Mesendoderm (in vitro differentiated cells): ENCODE results near the gene GLYR1.
A peak's percentile ranks its signal among the peaks of the same experiment; 100 is the strongest.

Source experiments
- DNase-seq: peaks from one replicate; pipeline ENCODE4 v3.0.0; 2013
- H2AK5ac ChIP-seq: 2 replicates; pipeline ENCODE4 v1.6.1; 2013; ENCODE audit warnings: low read length, inconsistent platforms
- H2BK120ac ChIP-seq: 2 replicates; pipeline ENCODE4 v1.6.1; 2013; ENCODE audit warnings: low read depth, mild to moderate bottlenecking, low read length, moderate library complexity, mixed read lengths
- H2BK15ac ChIP-seq: replicated peaks from 2 replicates; pipeline ENCODE4 v1.6.1; 2013; ENCODE audit warnings: low read depth, mild to moderate bottlenecking, moderate library complexity
- H2BK5ac ChIP-seq: 2 replicates; pipeline ENCODE4 v1.6.1; 2013; ENCODE audit warnings: low read length, inconsistent platforms
- H3K18ac ChIP-seq: 2 replicates; pipeline ENCODE4 v1.6.1; 2013; ENCODE audit warnings: mild to moderate bottlenecking, low read length, mixed read lengths
- H3K23ac ChIP-seq: one replicate; pipeline ENCODE4 v1.6.1; 2013; ENCODE audit warnings: low read length
- H3K27ac ChIP-seq: 2 replicates; pipeline ENCODE4 v1.5.1; 2013; ENCODE audit warnings: low read depth, mild to moderate bottlenecking, inconsistent platforms, low read length, moderate library complexity
- H3K27me3 ChIP-seq: 2 replicates; pipeline ENCODE4 v1.6.1; 2013; ENCODE audit warnings: low read length, control low read depth, mild to moderate bottlenecking, inconsistent platforms; ENCODE audit not compliant: insufficient read depth, poor library complexity
- H3K36me3 ChIP-seq: 2 replicates; pipeline ENCODE4 v1.6.1; 2013; ENCODE audit warnings: low read length, inconsistent platforms; ENCODE audit not compliant: control insufficient read depth, insufficient read depth
- H3K4ac ChIP-seq: one replicate; pipeline ENCODE4 v1.6.1; 2013; ENCODE audit warnings: low read depth, mild to moderate bottlenecking, low read length, moderate library complexity
- H3K4me1 ChIP-seq: 2 replicates; pipeline ENCODE4 v1.6.1; 2013; ENCODE audit warnings: low read depth, low read length, inconsistent platforms; ENCODE audit not compliant: control insufficient read depth
- H3K4me2 ChIP-seq: 2 replicates; pipeline ENCODE4 v1.6.1; 2013; ENCODE audit warnings: low read length
- H3K4me3 ChIP-seq: 2 replicates; pipeline ENCODE4 v1.5.1; 2013; ENCODE audit warnings: mild to moderate bottlenecking, low read length
- H3K56ac ChIP-seq: one replicate; pipeline ENCODE4 v1.6.1; 2013; ENCODE audit warnings: low read length
- H3K79me1 ChIP-seq: 2 replicates; pipeline ENCODE4 v1.6.1; 2013; ENCODE audit warnings: low read length, inconsistent platforms
- H3K79me2 ChIP-seq: 2 replicates; pipeline ENCODE4 v1.6.1; 2013; ENCODE audit warnings: mild to moderate bottlenecking, low read length; ENCODE audit not compliant: control insufficient read depth, insufficient read depth
- H3K9ac ChIP-seq: 2 replicates; pipeline ENCODE4 v1.6.1; 2013; ENCODE audit warnings: low read length, inconsistent platforms
- H4K5ac ChIP-seq: one replicate; pipeline ENCODE4 v1.6.1; 2013; ENCODE audit warnings: low read length
- H4K8ac ChIP-seq: one replicate; pipeline ENCODE4 v1.6.1; 2013; ENCODE audit warnings: low read depth, mild to moderate bottlenecking, control low read depth, low read length, moderate library complexity
- WGBS: extraction: QIAGEN DNeasy Blood & Tissue Kit; methylation state at CpG from one replicate; pipeline ENCODE4 v1.1.7; 2013; ENCODE audit warnings: low lambda C conversion rate, missing lambda C conversion rate; ENCODE audit not compliant: insufficient coverage; ENCODE audit errors: extremely low coverage; 5-methylcytosine and 5-hydroxymethylcytosine counted together

GLYR1 gene

DNA sequence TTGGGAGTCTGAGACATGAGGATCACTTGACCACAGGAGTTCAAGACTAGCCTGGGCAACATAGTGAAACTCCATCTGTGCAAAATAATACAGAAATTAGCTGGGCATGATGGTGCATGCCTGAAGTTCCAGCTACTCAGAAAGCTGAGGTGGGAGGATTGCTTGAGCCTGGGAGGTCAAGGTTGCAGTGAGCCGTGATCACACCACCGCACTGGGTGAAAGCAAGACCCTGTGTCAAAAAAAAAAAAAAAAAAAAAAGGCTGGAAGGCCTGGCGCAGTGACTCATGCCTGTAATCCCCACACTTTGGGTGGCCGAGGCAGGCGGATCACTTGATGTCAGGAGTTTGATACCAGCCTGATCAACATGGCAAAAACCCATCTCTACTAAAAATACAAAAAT is 8.3 kb upstream of the GLYR1 start:
- no peak overlapping the region for H3K9ac ChIP-seq
- no peak overlapping the region for H2BK120ac ChIP-seq
- peaks cover 3% of the 10 kb centered on the region for H3K79me1 ChIP-seq
- DNase-seq = no peak
- no peaks in the 10 kb centered on the region for H3K27me3 ChIP-seq
- H3K27ac ChIP-seq = no peak overlapping the region
- peaks cover 11% of the 10 kb centered on the region for H3K79me2 ChIP-seq
- H2BK15ac ChIP-seq = no peak overlapping the region
- no peak overlapping the region for H3K56ac ChIP-seq
- H3K18ac ChIP-seq = no peak overlapping the region
- H3K4me1 ChIP-seq = no peaks in the 10 kb centered on the region
- H3K4me2 ChIP-seq = no peak overlapping the region
- no peak overlapping the region for H3K4me3 ChIP-seq
- H3K36me3 ChIP-seq = peaks cover 17% of the 10 kb centered on the region
- no peak overlapping the region for H2BK5ac ChIP-seq
- H3K23ac ChIP-seq = no peak overlapping the region
- H4K5ac ChIP-seq = no peak overlapping the region
- no peak overlapping the region for H4K8ac ChIP-seq
- H3K4ac ChIP-seq = no peak overlapping the region
- no CpG with 5 or more reads among the region's 5 CpGs for WGBS
- no peak overlapping the region for H2AK5ac ChIP-seq

DNA sequence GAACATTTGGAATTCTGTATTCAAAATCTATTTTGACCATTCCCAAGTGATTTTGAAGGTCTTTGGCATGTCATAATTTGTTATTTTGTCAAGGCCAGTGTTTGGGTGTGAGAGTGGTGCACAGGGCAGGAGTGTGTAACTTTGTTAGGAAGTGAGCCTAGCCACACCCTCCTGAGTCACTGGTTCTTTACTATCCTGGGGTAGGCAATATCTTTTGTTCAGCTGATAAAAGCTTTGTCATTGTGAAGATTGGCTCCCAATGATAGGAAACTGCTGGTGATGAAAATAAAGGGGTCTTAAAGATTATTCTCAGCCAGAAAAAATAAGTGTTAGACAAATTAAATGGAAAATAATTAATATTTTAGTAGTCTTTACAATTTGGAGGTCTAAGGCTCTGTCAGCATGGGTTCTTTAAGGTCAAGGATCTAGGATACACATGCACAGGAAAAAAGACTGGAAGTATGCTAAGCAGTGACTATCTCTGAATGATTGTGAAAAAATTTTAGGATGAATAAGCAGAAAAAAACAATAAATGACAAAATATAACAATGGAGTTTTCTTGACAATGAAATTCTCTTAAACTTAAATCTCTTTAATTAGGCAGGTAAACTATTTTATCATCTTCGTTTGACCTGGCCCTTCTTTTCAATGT is 5.3 kb upstream of the GLYR1 start:
- H3K56ac ChIP-seq = no peak overlapping the region
- no peak overlapping the region for H4K8ac ChIP-seq
- no peak overlapping the region for H3K18ac ChIP-seq
- no peak overlapping the region for H4K5ac ChIP-seq
- no peaks in the 10 kb centered on the region for H3K27me3 ChIP-seq
- no peak overlapping the region for H2BK5ac ChIP-seq
- no peak overlapping the region for H2BK15ac ChIP-seq
- no peaks in the 10 kb centered on the region for H3K4me1 ChIP-seq
- no peak overlapping the region for H3K9ac ChIP-seq
- no peak overlapping the region for H3K4ac ChIP-seq
- no peak for DNase-seq
- H3K79me2 ChIP-seq = peaks cover 30% of the 10 kb centered on the region
- H2AK5ac ChIP-seq = no peak overlapping the region
- H3K23ac ChIP-seq = no peak overlapping the region
- no peak overlapping the region for H3K4me3 ChIP-seq
- H3K4me2 ChIP-seq = no peak overlapping the region
- no peak overlapping the region for H2BK120ac ChIP-seq
- WGBS = no CpG with 5 or more reads among the region's 1 CpG
- H3K79me1 ChIP-seq = peaks cover 8% of the 10 kb centered on the region
- H3K27ac ChIP-seq = no peak overlapping the region
- no peaks in the 10 kb centered on the region for H3K36me3 ChIP-seq

DNA sequence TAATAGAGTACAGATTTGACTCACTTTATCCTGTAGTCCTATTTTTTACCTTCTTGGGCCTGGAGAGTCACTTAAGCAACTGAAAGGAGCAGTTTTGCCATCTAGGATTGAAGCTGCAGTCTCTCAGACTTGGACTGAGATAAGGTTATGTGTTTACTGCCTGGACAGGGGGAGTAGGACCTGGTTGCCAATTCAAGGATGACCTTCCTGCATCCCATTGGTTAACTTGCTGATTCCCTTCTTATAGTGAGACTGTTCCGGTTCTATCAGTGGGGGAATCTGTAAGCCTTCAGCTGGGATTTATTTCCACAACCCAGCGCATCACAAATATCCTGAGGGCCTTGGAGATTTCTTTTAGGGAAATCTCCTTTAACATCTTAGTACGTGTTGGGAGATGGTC is 3.1 kb upstream of the GLYR1 start:
- Histone ChIP-seq H2AK5ac (no peak overlapping the region), H3K9ac (no peak overlapping the region), H2BK15ac (no peak overlapping the region), H4K5ac (no peak overlapping the region), H3K4ac (no peak overlapping the region), H3K4me3 (no peak overlapping the region), H3K27me3 (no peaks in the 10 kb centered on the region), H3K56ac (no peak overlapping the region), H3K27ac (no peak overlapping the region), H3K4me1 (peaks cover 2% of the 10 kb centered on the region), H3K4me2 (no peak overlapping the region), H3K79me1 (peaks cover 12% of the 10 kb centered on the region), H3K79me2 (peaks cover 45% of the 10 kb centered on the region), H3K36me3 (no peaks in the 10 kb centered on the region), H4K8ac (no peak overlapping the region), H3K18ac (no peak overlapping the region), H2BK5ac (no peak overlapping the region), H2BK120ac (no peak overlapping the region), H3K23ac (no peak overlapping the region)
- DNase-seq = no peak
- WGBS = no CpG with 5 or more reads among the region's 3 CpGs

DNA sequence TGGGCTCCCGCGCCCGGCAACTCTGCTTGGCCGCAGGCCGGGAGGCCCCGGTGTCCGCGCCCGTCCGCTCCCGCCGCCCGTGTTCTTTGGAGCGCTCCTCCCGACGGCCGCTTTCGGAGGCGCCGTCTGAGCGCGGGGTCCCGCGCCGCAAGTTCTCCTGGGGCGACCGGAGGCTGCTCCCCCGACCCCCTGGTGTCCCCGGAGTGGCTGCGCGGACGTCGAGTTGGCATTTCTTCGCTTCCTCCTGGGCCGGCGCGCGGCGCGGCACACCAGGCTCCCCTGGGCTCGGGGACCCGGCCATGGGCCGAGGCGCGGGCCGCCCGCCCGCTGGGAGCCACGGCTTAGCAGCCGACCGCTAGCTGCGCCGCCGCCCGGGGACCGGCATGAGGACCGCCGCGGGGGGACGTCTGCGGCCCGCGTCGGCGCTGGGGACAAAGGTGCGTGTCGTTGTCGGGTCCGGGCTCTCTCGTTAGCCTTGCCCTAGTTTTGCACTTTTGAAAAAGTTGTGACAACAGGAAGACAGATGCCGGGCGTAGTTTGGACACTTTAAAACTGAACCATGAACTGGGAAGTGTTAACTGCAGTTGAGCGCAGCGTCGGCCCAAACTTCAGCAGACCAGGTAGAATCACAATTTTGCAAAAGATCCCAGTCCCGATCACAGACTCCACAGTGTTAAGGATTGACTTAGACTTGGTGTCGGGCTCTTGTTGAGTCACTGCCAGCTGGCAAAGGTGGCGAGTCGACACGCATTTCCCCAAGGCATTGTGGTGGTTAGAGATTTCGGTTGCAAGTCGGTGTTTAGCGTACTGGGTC is 893 bp upstream of the GLYR1 start:
- Histone ChIP-seq H3K4me1 (peaks cover 2% of the 10 kb centered on the region), H3K9ac (peak overlapping the region; percentile 87), H3K79me2 (peaks cover 52% of the 10 kb centered on the region), H4K5ac (no peak overlapping the region), H3K23ac (peak overlapping the region; percentile 74), H3K79me1 (peaks cover 16% of the 10 kb centered on the region), H3K4ac (no peak overlapping the region), H2AK5ac (no peak overlapping the region), H3K4me2 (peak overlapping the region; percentile 36), H2BK5ac (no peak overlapping the region), H3K36me3 (no peaks in the 10 kb centered on the region), H3K18ac (peak overlapping the region; percentile 34), H3K27me3 (no peaks in the 10 kb centered on the region), H3K4me3 (peak overlapping the region; percentile 88), H3K56ac (peak overlapping the region; percentile 87), H3K27ac (peak overlapping the region; percentile 86), H4K8ac (no peak overlapping the region), H2BK120ac (no peak overlapping the region), H2BK15ac (no peak overlapping the region)
- no CpG with 5 or more reads among the region's 83 CpGs for WGBS
- DNase-seq = peak; percentile 57

- H4K5ac ChIP-seq = no peak overlapping the region
- H2BK15ac ChIP-seq = no peak overlapping the region
- H3K4me3 ChIP-seq = peak overlapping the region; percentile 92
- peak overlapping the region; percentile 94 for H3K56ac ChIP-seq
- DNase-seq = peak; percentile 78
- H2BK5ac ChIP-seq = no peak overlapping the region
- peak overlapping the region; percentile 92 for H3K9ac ChIP-seq
- peak overlapping the region; percentile 86 for H3K4me2 ChIP-seq
- no peaks in the 10 kb centered on the region for H3K27me3 ChIP-seq
- WGBS = no CpG with 5 or more reads among the region's 27 CpGs
- H3K23ac ChIP-seq = no peak overlapping the region
- H3K4ac ChIP-seq = peak overlapping the region; percentile 63
- no peak overlapping the region for H4K8ac ChIP-seq
- H2BK120ac ChIP-seq = no peak overlapping the region
- no peak overlapping the region for H2AK5ac ChIP-seq
- peaks cover 14% of the 10 kb centered on the region for H3K79me1 ChIP-seq
- peaks cover 2% of the 10 kb centered on the region for H3K36me3 ChIP-seq
- peaks cover 2% of the 10 kb centered on the region for H3K4me1 ChIP-seq
- peak overlapping the region; percentile 35 for H3K18ac ChIP-seq
- peak overlapping the region; percentile 41 for H3K27ac ChIP-seq
- peaks cover 48% of the 10 kb centered on the region for H3K79me2 ChIP-seq
Measured at GRCh38 chr16:4846503-4846900, 586 bp downstream of the GLYR1 start.
